LoVo (cell line): ENCODE data around the gene SKOR1.
A peak's percentile ranks its signal among the peaks of the same experiment; 100 is the strongest.

Experiments
- DNase-seq: peaks from one replicate; pipeline ENCODE4 v3.0.0-alpha.2; 2016; ENCODE audit warnings: low spot score

Gene SKOR1

GRCh38 chr15:67852418-67852817 lies 27.1 kb downstream of the SKOR1 start:
- no peak for DNase-seq

DNA sequence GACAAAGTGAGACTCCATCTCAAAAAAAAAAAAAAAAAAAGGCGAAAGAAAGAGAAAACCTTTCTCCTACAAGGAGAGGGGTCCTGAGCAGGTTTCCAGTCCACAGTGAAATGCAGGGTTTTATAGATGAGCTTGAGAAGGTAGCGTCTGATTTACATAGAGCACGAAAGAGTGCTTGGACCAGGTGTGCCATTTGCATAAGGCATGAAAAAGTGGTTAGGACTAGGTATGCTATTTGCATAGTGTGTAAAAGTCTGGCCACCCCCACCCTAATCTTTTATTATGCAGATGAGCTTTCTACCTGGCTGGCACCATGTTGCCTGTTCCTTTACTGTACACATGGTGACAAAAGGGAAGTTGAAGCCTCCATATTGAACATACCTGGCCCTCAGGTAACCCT lies 28.1 kb downstream of the SKOR1 start:
- DNase-seq, result no peak

DNA sequence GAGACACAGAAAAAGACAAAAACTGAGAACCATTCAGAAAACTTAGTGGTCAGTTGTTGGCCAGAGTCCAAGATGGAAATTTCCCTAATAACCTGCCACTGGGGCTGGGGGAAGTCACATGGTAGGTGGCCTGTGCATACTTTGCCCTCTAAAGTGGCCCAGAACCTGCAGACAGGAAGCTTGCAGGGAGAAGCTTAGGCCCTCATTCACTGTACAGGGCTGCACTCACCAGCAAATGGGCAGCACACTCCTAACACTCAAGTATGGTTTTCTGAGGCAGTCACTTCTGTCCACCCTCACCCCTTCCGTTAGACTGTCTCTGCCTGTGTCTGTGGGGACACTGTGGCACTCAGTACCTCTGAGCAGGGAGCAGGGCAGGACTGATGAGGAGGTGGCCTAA lies 29.0 kb downstream of the SKOR1 start:
- DNase-seq, result no peak

GRCh38 chr15:67855842-67856241 lies 30.5 kb downstream of the SKOR1 start:
- DNase-seq, result no peak

GRCh38 chr15:67857220-67857619 lies 31.9 kb downstream of the SKOR1 start:
- DNase-seq, result no peak

- DNase-seq, result no peak
Observed at GRCh38 chr15:67859331-67859946, 34.1 kb downstream of the SKOR1 start.

DNA sequence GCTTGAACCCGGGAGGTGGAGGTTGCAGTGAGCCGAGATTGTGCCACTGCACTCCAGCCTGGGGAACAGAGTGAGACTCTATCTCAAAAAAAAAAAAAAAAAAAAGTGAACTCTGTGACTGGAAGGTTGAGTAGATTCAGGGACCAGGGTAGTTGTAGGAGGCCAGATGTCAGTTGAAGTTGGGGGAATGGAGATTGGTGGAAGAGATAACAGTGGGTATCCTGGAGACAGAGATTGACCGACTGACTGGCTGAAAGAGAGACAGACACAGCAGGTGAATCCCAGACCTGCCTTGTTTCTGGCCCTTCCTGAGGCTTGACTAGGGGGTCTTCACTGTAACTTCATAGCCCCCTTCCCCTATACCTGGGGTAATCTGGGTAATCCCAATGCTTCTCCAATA lies 36.7 kb downstream of the SKOR1 start:
- no peak for DNase-seq

DNA sequence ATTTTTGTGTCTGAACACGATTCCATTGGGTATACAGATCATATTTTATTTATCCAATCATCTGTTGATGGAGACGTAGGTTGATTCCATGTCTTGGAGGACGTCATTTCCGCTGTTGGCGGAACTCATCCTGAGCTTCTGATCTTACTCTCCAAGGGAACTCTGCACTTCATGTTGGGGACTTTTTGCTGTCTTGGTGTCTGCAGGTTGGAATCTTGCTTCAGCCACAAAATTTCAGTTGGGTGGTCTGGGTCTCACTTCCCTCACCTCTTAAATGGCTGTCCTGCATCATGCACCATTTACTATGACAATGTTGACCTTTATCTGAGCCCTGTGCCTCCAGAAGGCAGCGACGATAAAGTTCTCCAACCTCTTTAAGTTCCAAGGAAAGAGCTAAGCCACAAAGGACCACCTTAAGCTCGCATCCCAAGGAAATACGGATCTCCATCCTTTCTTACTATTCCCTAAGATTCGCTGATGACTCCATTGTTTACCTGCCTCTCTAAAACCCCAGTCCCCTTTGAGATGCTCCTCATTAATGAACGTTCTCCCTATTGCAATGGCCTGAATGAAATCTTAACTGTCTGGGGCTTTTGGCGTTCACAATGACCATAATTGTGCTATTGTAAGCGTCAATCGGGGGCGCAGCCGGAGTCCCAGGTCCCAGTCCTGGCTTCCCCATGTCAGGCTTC lies 37.6 kb downstream of the SKOR1 start:
- DNase-seq, result no peak

DNA sequence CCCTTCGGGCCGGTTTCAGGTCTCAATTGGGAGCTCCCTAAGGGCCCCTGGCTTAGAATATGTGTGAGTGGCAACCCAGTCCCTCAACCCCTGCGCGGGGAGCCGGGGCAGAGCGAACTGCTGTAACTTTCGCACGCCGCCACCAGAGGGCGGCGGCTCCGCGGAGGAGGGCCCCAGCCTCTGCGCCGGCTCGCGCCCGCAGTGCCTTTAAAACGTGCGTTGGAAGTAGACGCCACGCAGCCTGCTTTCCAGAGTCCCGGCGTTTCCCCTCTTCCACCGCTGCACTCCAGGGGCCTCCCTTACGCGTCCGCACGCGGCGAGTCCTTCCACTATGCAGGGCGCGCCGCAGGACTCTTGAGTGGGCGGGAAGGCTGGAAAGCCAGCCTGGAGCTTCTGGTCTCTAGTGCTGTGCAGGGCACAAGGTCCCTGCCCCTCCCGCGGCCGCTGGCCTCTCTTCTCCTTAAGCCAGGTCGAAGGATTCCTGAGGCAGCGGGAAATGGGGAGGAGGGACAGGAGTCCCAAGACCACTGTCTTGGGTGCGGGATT lies 38.2 kb downstream of the SKOR1 start:
- peak; percentile 89 for DNase-seq

GRCh38 chr15:67865331-67865730 lies 40.0 kb downstream of the SKOR1 start:
- no peak for DNase-seq

DNA sequence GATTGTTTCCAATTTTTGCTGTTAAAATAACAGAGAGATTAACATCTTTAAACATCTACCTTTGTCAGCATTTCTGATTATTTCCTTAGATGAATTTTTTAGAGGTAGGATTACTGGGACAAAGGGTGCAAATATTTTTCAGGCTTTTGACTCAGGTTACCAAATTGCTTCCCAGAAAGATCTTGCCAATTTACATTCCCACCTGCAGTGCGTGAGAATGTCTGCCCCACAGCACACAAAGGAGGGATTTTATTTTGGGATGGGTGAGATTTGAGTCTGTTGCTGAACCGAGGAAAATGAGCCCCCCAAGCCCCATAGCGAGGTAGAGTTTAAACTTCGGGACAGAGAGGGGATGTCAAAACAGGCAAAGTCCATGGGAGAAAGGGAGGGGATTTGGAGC lies 40.5 kb downstream of the SKOR1 start:
- DNase-seq, result no peak

GRCh38 chr15:67869701-67870100 lies 44.4 kb downstream of the SKOR1 start:
- no peak for DNase-seq

DNA sequence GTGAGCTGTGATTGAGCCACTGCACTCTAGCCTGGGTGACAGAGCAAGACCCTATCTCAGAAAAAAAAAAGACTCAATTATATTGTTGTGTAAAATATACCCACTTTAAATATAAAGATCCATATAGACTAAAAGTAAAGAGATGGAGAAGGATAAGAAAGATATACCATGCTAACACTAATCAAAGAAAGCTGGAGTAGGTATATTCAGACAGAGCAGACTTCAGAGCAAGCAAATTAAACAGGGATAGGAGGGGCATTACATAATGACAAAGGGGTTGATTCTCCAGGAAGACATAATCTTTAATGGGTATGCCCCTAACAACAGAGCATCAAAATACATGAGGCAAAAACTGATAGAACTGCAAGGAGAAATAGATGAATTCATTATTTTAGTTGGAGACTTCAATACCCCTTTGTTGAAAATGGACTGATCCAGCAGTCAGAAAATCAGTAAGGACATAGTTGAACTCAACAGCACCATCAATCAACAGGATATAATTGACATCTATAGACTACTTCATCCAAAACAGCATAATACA lies 45.6 kb downstream of the SKOR1 start:
- no peak for DNase-seq

DNA sequence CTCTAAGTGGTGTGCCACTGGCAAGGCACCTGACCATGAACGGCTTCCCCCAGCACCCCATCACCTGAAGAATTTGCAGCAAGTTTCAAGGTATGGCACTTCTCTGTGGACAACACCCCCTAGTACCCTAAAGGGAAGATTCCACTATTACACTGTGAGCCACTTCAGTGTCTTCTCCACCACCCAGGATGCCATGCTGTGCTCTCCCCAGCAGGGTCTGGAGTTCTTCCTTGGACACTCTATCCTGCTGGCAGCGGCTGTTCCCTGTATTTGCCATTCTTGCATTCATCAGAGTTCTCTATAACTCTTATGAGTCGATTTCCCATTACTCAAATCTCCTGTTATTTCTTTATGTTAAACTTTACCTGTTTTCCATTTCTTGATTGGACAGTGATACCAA lies 48.5 kb downstream of the SKOR1 start:
- DNase-seq, result no peak

- no peak for DNase-seq
Observed at GRCh38 chr15:67878712-67879206, 53.5 kb downstream of the SKOR1 start.

DNA sequence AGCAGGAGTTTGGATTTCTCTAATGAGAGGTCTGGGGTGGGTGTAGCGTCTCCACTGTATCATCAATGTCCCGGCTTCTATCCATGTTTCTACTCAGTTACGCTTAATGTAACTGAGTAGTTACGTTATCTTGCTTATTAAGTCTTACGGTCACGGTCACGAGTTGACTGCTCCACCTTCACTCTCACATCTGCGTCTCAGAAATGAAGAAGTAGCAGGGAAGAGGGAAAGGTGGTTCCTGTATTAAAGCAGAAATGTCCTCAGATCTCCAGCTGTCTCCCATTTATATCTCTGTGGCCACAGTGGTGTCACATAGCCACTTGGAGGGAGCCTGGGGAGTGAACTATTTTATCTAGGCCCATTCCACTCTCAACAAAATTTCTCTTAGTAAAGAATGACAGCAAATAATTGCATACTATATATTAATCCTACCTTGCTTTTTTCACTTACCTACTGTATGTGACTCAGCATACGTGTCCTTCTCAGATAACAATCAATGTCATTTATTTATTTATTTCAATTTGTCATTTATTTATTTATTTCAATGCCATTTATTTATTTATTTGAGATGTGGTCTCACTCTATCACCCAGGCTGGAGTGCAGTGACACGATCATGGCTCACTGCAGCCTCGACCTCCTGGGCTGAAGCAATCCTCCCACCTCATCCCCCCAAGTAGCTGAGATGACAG lies 54.3 kb downstream of the SKOR1 start:
- no peak for DNase-seq

- no peak for DNase-seq
Observed at GRCh38 chr15:67880651-67881182, 55.4 kb downstream of the SKOR1 start.

DNA sequence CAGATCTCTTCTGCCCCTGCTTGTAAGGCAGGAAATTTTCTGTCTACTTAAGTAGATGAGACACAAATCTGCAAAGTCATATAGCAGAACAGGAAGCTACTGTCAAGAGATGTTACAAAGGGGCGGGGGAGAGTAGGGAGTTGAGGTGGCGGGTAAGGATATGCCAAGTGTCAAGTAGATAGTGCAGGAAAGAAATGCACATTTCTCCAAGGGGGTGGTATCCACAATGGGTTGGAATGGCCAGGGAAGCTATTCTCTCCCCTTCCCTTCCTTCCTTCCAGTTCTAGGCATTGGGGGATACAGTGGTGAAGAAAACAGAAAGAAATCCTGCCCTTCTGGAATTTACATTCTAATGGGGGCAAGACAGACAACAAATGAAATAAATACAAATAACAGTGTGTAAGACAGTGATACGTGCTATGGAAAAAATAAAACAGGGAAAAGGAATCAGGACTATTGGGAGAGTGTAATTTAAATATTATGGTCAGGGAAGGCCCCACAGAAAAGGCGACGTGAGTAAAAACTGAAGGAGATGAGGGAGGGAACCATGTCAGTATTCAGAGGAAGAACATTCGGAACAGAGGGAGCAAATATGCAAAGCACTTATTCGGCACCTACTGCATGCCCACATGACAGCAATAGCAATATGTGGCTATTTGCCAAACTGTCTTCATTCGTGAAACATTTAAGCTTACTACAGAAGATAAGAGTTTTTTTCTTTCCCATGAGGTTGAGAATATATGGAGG lies 57.4 kb downstream of the SKOR1 start:
- DNase-seq, result no peak

- no peak for DNase-seq
Observed at GRCh38 chr15:67883234-67883773, 58.0 kb downstream of the SKOR1 start.

- DNase-seq, result no peak
Observed at GRCh38 chr15:67884009-67884408, 58.7 kb downstream of the SKOR1 start.
